Skeletal muscle tissue (tissue), 4 donors: Measurements from ENCODE around the gene HSPB6. TPM values are rescaled to one million over a fixed set of nuclear protein-coding genes. Genes with fewer than 3 reads are reported as not detected.

ENCODE experiments used
- H3K27ac ChIP-seq: one replicate; pipeline ENCODE4 v1.7.0; 2013; ENCODE audit warnings: mild to moderate bottlenecking, low read depth, low read length, inconsistent platforms
- H3K27me3 ChIP-seq, 3 donors: one replicate each; pipeline ENCODE4 v1.7.0; 2013; ENCODE audit warnings: low read length in 3 of 3; ENCODE audit not compliant: control insufficient read depth in 3 of 3, insufficient read depth in 3 of 3
- H3K36me3 ChIP-seq, 3 donors: one replicate each; pipeline ENCODE4 v1.7.0; 2013; ENCODE audit warnings: low read length in 3 of 3; ENCODE audit not compliant: control insufficient read depth in 3 of 3, insufficient read depth in 3 of 3
- H3K4me1 ChIP-seq, 3 donors: one replicate each; pipeline ENCODE4 v1.7.0; 2013; ENCODE audit warnings: low read length in 3 of 3, mild to moderate bottlenecking in 3 of 3; ENCODE audit not compliant: control insufficient read depth in 3 of 3, insufficient read depth in 3 of 3
- H3K4me3 ChIP-seq, 3 donors: one replicate each; pipeline ENCODE4 v1.7.0; 2013; ENCODE audit warnings: low read length in 3 of 3
- H3K9ac ChIP-seq, 3 donors: one replicate each; pipeline ENCODE4 v1.7.0; 2013; ENCODE audit warnings: low read length in 3 of 3, mild to moderate bottlenecking in 3 of 3, moderate library complexity in 2 of 3, low read depth in 1 of 3
- H3K9me3 ChIP-seq, 3 donors: one replicate each; pipeline ENCODE4 v1.7.0; 2013; ENCODE audit warnings: low read length in 3 of 3; ENCODE audit not compliant: control insufficient read depth in 3 of 3
- total RNA-seq: library from RNA; depleted of rRNA; stranded (reverse); fragments of >200 nt; gene quantifications from one replicate; pipeline ENCODE4 v1.2.3, GENCODE V29; 2014
- donor health status: Osteomylitis.

HSPB6 gene
- total RNA-seq, 1 donor from 2014 or later: 52.7 TPM

DNA sequence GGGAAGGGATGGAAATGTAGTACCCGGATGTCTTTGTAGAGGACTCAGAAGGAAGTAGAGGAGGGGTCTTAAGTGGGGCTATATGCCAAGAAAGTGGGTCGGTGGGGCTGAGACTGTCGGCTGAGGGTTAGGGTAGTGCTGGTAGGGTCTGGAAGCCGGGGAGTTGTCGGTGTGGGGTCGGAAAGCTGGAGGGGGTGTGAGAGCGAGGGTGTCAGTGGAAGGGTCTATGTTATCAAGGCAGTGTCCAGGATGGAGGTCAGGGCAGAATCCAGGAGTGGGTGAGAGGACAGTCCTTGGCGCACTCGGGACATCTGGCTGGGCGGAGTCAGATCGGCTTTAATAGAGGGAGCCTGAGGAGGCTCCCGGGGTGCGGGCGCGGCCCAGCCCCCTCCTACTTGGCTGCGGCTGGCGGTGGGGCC is 1.7 kb downstream of the HSPB6 start:
- Histone ChIP-seq H3K4me1 (peaks cover 32 to 50% (median 39%) of the 10 kb centered on the region in 3 donors), H3K4me3 (peak overlapping the region; percentile 52 to 100 (median 86)), H3K27me3 (no peaks in the 10 kb centered on the region)

GRCh38 chr19:35754370-35755130 is 2.3 kb downstream of the HSPB6 start:
- Histone ChIP-seq H3K4me3 (peak overlapping the region; percentile 52 to 100 (median 86)), H3K36me3 (peaks cover 16 to 22% (median 19%) of the 10 kb centered on the region in 3 donors), H3K9ac (peak overlapping the region; percentile 69 to 95 (median 81)), H3K4me1 (peaks cover 32 to 55% (median 43%) of the 10 kb centered on the region in 3 donors), H3K27me3 (no peaks in the 10 kb centered on the region), H3K9me3 (no peaks in the 10 kb centered on the region), H3K27ac (peak overlapping the region; percentile 99)

More for the DNA sequence above, 1.7 kb downstream of the HSPB6 start:
- H3K36me3 ChIP-seq: peaks cover 16 to 22% (median 19%) of the 10 kb centered on the region in 3 donors
- peak overlapping the region; percentile 99 for H3K27ac ChIP-seq
- no peaks in the 10 kb centered on the region for H3K9me3 ChIP-seq
- peak overlapping the region; percentile 69 to 95 (median 81) for H3K9ac ChIP-seq

- Histone ChIP-seq H3K4me3 (peak overlapping the region in 2 of 3 donors; percentile 13 to 20), H3K36me3 (peaks cover 16 to 22% (median 19%) of the 10 kb centered on the region in 3 donors), H3K9me3 (no peaks in the 10 kb centered on the region), H3K27ac (peak overlapping the region; percentile 99), H3K27me3 (no peaks in the 10 kb centered on the region), H3K9ac (peak overlapping the region in 2 of 3 donors; percentile 21 to 81), H3K4me1 (peaks cover 34 to 54% (median 43%) of the 10 kb centered on the region in 3 donors)
Observed at GRCh38 chr19:35753634-35754369, 3.0 kb downstream of the HSPB6 start.

DNA sequence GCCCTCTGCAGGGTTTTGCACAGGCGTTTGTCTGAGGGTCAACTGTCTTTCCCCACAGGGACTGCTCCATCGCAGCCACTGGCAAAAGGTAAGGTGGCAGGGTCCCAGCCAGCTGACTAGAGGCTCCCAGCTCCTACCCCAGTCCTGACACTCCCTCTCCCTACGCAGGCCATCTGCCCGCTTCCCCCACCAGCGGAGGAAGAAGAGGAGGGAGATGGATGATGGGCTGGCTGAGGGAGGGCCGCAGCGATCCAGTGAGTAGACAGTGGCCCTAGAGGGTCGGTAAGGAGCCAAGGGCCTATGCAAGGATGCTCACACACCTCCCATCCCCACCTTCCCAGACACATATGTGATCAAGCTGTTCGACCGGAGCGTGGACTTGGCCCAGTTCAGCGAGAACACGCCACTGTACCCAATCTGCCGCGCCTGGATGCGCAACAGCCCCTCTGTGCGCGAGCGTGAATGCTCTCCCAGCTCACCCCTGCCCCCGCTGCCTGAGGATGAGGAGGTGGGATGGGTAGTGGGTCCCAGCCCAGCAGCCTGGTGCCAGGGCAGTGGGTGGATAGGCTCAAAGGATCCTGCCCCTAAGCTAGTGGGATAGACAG is 4.0 kb downstream of the HSPB6 start:
- Histone ChIP-seq H3K9ac (peak overlapping the region in 1 of 3 donors; percentile 81), H3K27ac (peak overlapping the region; percentile 25), H3K4me1 (peaks cover 37 to 52% (median 43%) of the 10 kb centered on the region in 3 donors), H3K9me3 (no peaks in the 10 kb centered on the region), H3K4me3 (no peak overlapping the region), H3K27me3 (no peaks in the 10 kb centered on the region), H3K36me3 (peaks cover 16 to 22% (median 19%) of the 10 kb centered on the region in 3 donors)

DNA sequence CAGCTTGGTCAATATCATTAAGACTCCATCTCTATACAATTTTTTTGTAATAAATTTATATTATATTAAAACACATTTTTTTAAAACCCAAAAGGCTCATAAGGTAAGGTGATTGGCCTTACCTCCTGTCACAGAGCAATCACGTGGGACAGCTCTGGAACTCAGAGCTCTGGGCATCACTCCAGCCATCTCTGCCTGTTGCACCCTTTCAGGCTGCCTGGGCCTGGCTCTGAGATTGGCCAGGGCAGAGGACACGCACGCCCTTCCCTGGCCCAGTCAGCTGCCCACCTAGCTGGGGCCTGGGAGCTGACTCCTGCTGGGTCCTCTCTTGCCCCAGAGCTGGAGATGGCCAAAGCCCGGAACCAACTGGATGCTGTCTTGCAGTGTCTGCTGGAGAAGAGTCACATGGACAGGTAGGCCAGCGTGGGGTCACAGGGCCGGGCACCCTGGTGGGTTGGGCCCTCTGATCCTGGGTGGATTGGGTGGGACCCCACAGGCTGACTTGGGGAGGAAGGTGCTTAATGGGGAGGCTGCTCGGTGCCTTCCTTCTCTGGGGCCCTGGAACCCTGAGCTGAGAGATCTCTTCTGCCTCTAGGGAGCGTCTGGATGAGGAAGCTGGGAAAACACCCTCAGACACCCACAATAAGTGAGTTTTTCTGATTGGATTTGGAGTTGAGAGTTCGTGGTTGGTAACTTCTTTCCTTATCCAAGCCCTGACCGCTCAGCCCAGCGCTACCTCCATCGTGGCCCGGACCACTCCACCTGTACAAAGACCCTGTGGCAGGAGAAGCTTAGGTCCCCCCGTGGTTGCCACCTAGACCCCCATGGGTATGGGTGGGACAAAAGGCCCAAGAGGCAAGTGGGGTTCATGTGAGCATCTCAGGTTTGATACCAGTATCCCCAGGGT is 4.7 kb downstream of the HSPB6 start:
- Histone ChIP-seq H3K36me3 (peaks cover 16 to 22% (median 19%) of the 10 kb centered on the region in 3 donors), H3K9ac (peak overlapping the region in 1 of 3 donors; percentile 81), H3K27ac (peak overlapping the region; percentile 26), H3K9me3 (no peaks in the 10 kb centered on the region), H3K27me3 (no peaks in the 10 kb centered on the region), H3K4me3 (no peak overlapping the region), H3K4me1 (peaks cover 34 to 51% (median 42%) of the 10 kb centered on the region in 3 donors)

DNA sequence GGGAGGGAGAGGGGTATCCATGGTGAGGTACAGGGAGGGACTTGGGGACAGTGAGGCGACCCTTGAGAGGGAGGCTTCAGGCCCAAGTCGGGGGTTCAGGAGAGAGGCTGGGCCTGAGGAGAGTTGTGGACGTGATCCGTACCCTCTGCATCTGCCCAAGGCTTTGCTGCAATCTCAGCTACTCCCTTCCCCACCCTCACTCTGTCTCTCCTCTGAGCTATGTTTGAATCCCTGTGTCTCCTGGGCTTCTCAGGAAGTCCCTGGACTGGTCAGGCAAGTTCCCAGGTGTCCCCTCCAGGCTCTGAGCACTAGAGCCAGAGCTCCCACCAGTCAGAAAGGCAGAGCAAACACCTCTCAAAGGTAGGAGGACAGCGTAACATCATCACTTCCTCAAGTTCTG is 6.7 kb downstream of the HSPB6 start:
- Histone ChIP-seq H3K4me1 (peaks cover 35 to 47% (median 44%) of the 10 kb centered on the region in 3 donors), H3K9ac (peak overlapping the region in 1 of 3 donors; percentile 40)

DNA sequence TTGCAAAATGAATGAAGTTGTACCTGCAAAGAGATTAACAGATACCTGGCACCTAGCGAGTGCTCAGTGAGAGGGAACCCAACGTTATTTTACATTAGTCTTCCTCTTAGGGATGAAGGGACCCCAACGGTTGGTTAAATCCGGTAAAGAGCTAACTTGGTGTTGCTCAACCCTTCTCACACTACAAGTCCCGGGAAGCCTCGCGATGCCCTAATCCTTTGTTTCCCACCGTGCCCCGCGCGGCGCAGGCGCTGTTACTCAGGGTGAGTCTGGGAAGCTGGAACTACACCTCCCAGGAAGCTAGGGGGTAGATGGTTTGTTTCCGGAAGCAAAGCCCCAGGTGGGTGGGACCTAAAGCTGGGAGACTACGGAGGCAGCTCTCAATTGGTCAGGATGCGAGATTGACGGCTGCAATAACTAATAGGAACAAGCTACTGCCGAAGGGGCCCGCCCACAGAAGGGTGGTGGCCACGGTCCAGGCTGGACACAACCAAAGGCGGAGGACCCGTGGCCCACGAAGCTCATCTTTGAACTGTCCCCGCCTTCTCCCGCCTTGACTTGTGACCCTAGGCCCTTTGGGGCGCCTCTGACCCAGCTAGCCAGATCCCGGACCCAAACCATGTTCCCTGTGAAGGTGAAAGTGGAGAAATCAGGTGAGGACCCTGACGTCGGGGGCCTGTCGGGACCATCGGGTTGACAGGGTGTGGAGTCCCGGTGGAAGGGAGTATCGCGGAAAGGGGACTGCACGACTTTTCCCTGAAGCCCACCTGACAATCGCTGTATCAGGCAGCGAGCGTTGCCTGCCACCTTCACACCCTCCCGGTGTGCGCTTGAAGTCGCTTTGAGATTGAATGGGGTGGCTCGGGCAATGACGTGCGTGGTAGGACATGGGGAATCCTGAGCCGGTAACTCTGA is 8.5 kb downstream of the HSPB6 start, which contains the start of gene LIN37:
LIN37 (plus strand) TSS at position 471 of the 915 bp plus-strand sequence; CDS start at position 620, 149 bp downstream.
- Histone ChIP-seq H3K4me1 (peaks cover 32 to 46% (median 42%) of the 10 kb centered on the region in 3 donors), H3K27ac (peak within 1 kb of the TSS; percentile 85), H3K9ac (peak within 1 kb of the TSS; percentile 92 to 98 (median 96)), H3K27me3 (no peaks in the 10 kb centered on the region), H3K9me3 (no peaks in the 10 kb centered on the region), H3K4me3 (peak within 1 kb of the TSS; percentile 94 to 99 (median 99)), H3K36me3 (peaks cover 13 to 15% (median 14%) of the 10 kb centered on the region in 3 donors)

More for the DNA sequence above, 6.7 kb downstream of the HSPB6 start:
- no peak overlapping the region for H3K4me3 ChIP-seq
- H3K27me3 ChIP-seq: no peaks in the 10 kb centered on the region
- no peaks in the 10 kb centered on the region for H3K9me3 ChIP-seq
- H3K27ac ChIP-seq: no peak overlapping the region
- peaks cover 13 to 22% (median 19%) of the 10 kb centered on the region in 3 donors for H3K36me3 ChIP-seq

DNA sequence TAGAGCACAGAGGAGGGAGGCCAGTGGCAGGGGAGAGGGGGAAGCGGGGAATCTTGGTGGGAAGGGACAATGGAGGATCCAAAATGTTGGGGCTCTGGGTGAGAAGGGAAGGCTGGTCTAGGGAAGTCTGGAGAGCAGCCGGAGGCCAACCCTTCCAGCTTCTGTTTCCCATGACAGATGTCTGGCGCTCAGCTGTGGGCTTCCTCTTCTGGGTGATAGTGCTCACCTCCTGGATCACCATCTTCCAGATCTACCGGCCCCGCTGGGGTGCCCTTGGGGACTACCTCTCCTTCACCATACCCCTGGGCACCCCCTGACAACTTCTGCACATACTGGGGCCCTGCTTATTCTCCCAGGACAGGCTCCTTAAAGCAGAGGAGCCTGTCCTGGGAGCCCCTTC is 10.3 kb downstream of the HSPB6 start:
- Histone ChIP-seq H3K4me3 (peak overlapping the region in 2 of 3 donors; percentile 94 to 98), H3K9me3 (no peaks in the 10 kb centered on the region), H3K9ac (peak overlapping the region; percentile 88 to 91 (median 89)), H3K4me1 (peaks cover 32 to 55% (median 40%) of the 10 kb centered on the region in 3 donors), H3K36me3 (peaks cover 10 to 16% (median 15%) of the 10 kb centered on the region in 3 donors), H3K27me3 (no peaks in the 10 kb centered on the region), H3K27ac (peak overlapping the region; percentile 100)
